CD4-positive, alpha-beta T cell (primary cell): ENCODE results near the gene ARL14EPL. TPM values are rescaled to one million over a fixed set of nuclear protein-coding genes. Genes with fewer than 3 reads are reported as not detected.

ENCODE experiments used
- ATAC-seq: fragments of 200-7000 bp; cut with Tn5 transposase; one replicate; pipeline ENCODE4 v1.10.0; 2022; ENCODE audit warnings: mild to moderate bottlenecking; ENCODE audit not compliant: poor library complexity
- CTCF ChIA-PET: fragments of 350-600 bp; sonication (Branson Sonifier 250); formaldehyde crosslinking; loops from one replicate; lab custom pipeline; 2021; ENCODE audit warnings: antibody characterized with exemption, inconsistent platforms; lab: Charles Lee
- POLR2A ChIA-PET: fragments of 350-600 bp; sonication (Branson Sonifier 250); formaldehyde crosslinking; loops from one replicate; lab custom pipeline; 2021; ENCODE audit warnings: antibody characterized with exemption, inconsistent platforms; lab: Charles Lee
- DNase-seq, 14 experiments: peaks; one replicate each; pipeline ENCODE4 v3.0.0-alpha.2; 2013 to 2020; ENCODE audit warnings: mixed read lengths in 2 of 14
- H3K27ac ChIP-seq, 2 donors: one replicate each; pipeline versions ENCODE4 v1.5.1 to v1.7.0; 2013; ENCODE audit warnings: low read length in 2 of 2, low read depth in 1 of 2, mild to moderate bottlenecking in 1 of 2
- H3K27me3 ChIP-seq, 2 experiments: 1 replicate in 1 of 2; 2 replicates in 1 of 2; pipeline versions ENCODE4 v1.6.1 to v1.7.0; 2013; ENCODE audit warnings: low read length in 2 of 2, control low read depth in 1 of 2, mild to moderate bottlenecking in 1 of 2, moderate library complexity in 1 of 2; ENCODE audit not compliant: insufficient read depth in 2 of 2, control insufficient read depth in 1 of 2
- H3K36me3 ChIP-seq: one replicate; pipeline ENCODE4 v1.6.1; 2013; ENCODE audit warnings: low read length, control low read depth; ENCODE audit not compliant: insufficient read depth
- H3K4me1 ChIP-seq: one replicate; pipeline ENCODE4 v1.6.1; 2013; ENCODE audit warnings: low read length, control low read depth; ENCODE audit not compliant: insufficient read depth
- H3K4me3 ChIP-seq: one replicate; pipeline ENCODE4 v1.5.1; 2013; ENCODE audit warnings: mild to moderate bottlenecking, low read length, moderate library complexity
- H3K9me3 ChIP-seq, 2 experiments: 1 replicate in 1 of 2; 2 replicates in 1 of 2; pipeline versions ENCODE4 v1.6.1 to v1.7.0; 2013; ENCODE audit warnings: low read length in 2 of 2, mild to moderate bottlenecking in 2 of 2, control low read depth in 1 of 2, moderate library complexity in 1 of 2; ENCODE audit not compliant: control insufficient read depth in 1 of 2, insufficient read depth in 1 of 2
- H3K27ac Mint-ChIP-seq: one replicate; pipeline ENCODE4 v1.8.0; 2020; ENCODE audit warnings: mixed read lengths
- H3K27me3 Mint-ChIP-seq: one replicate; pipeline ENCODE4 v1.8.0; 2021; ENCODE audit warnings: mixed read lengths
- H3K36me3 Mint-ChIP-seq: one replicate; pipeline ENCODE4 v1.8.0; 2021; ENCODE audit warnings: low read depth, mixed read lengths
- H3K4me1 Mint-ChIP-seq: one replicate; pipeline ENCODE4 v1.8.0; 2021; ENCODE audit warnings: low read depth, mixed read lengths
- H3K4me3 Mint-ChIP-seq: one replicate; pipeline ENCODE4 v1.8.0; 2020; ENCODE audit warnings: mild to moderate bottlenecking, mixed read lengths
- H3K9me3 Mint-ChIP-seq: one replicate; pipeline ENCODE4 v1.8.0; 2020; ENCODE audit warnings: mixed read lengths
- CTCF ChIP-seq: fragments of 200-600 bp; IDR thresholded peaks from one replicate; pipeline ENCODE4 v1.8.0; 2022; ENCODE audit warnings: antibody characterized with exemption, mild to moderate bottlenecking
- intact Hi-C, 2 experiments: fragments of 100-400 bp; cut with DNase I in 1 of 2; cut with micrococcal nuclease in 1 of 2; formaldehyde crosslinking; loops; one replicate each; pipeline versions ENCODE4 v1.15.1 to v1.9.0; 2023 to 2025; cut with DNase I, micrococcal nuclease
- total RNA-seq, 174 experiments: library from RNA in 2 of 174; stranded (reverse) in 2 of 174; gene quantifications; one replicate each; pipeline ENCODE4 v1.2.3 and lab custom pipeline; 2021 to 2026

Gene ARL14EPL
- total RNA-seq, 2 experiments from 2014 or later: not detected

GRCh38 chr5:116002116-116002906 is 30.0 kb upstream of the ARL14EPL start:
- H3K36me3 ChIP-seq: no peaks in the 10 kb centered on the region
- H3K36me3 Mint-ChIP-seq: no peaks in the 10 kb centered on the region

GRCh38 chr5:116004248-116004647 is 28.0 kb upstream of the ARL14EPL start:
- H3K27me3 Mint-ChIP-seq: peaks cover 7% of the 10 kb centered on the region
- H3K9me3 ChIP-seq: no peaks in the 10 kb centered on the region
- no peaks in the 10 kb centered on the region for H3K36me3 Mint-ChIP-seq
- H3K27me3 ChIP-seq: no peaks in the 10 kb centered on the region
- no peak overlapping the region for H3K27ac ChIP-seq
- no peak overlapping the region for H3K27ac Mint-ChIP-seq
- intact Hi-C loops: no loop called here
- CTCF ChIA-PET: no interaction called here
- no peaks in the 10 kb centered on the region for H3K4me1 ChIP-seq
- H3K9me3 Mint-ChIP-seq: no peaks in the 10 kb centered on the region
- H3K4me1 Mint-ChIP-seq: no peaks in the 10 kb centered on the region
- no peak overlapping the region for H3K4me3 ChIP-seq
- DNase-seq (no peak), ATAC-seq (no peak)
- POLR2A ChIA-PET: no interaction called here
- TF ChIP-seq CTCF: no peak
- no peak overlapping the region for H3K4me3 Mint-ChIP-seq
- H3K36me3 ChIP-seq: no peaks in the 10 kb centered on the region

More at GRCh38 chr5:116002116-116002906, 30.0 kb upstream of the ARL14EPL start:
- no peaks in the 10 kb centered on the region for H3K4me1 Mint-ChIP-seq
- no peak for ATAC-seq
- ChIA-PET CTCF (no interaction called here), POLR2A (no interaction called here)
- peaks cover 0 to 3% of the 10 kb centered on the region in 2 experiments for H3K27me3 ChIP-seq
- H3K27ac ChIP-seq: no peak overlapping the region
- no peak overlapping the region for H3K4me3 ChIP-seq
- intact Hi-C loops: no loop called here
- H3K4me1 ChIP-seq: no peaks in the 10 kb centered on the region
- no peaks in the 10 kb centered on the region for H3K9me3 ChIP-seq
- DNase-seq: no peak
- H3K4me3 Mint-ChIP-seq: no peak overlapping the region
- H3K27ac Mint-ChIP-seq: no peak overlapping the region
- peaks cover 7% of the 10 kb centered on the region for H3K27me3 Mint-ChIP-seq
- no peak for TF ChIP-seq CTCF
- H3K9me3 Mint-ChIP-seq: no peaks in the 10 kb centered on the region

- DNase-seq (no peak), ATAC-seq (no peak)
- intact Hi-C loops: no loop called here
- Mint-ChIP-seq H3K27ac (no peak overlapping the region), H3K36me3 (no peaks in the 10 kb centered on the region), H3K4me1 (no peaks in the 10 kb centered on the region), H3K27me3 (peaks cover 16% of the 10 kb centered on the region), H3K4me3 (no peak overlapping the region), H3K9me3 (no peaks in the 10 kb centered on the region)
- Histone ChIP-seq H3K9me3 (no peaks in the 10 kb centered on the region), H3K4me1 (no peaks in the 10 kb centered on the region), H3K27ac (no peak overlapping the region), H3K27me3 (peaks cover 0 to 5% of the 10 kb centered on the region in 2 experiments), H3K4me3 (no peak overlapping the region), H3K36me3 (no peaks in the 10 kb centered on the region)
- TF ChIP-seq CTCF: no peak
- POLR2A ChIA-PET: no interaction called here
- CTCF ChIA-PET: no interaction called here
These were observed 22.5 kb upstream of the ARL14EPL start for GRCh38 chr5:116009806-116010205.
